ENCODE measurements around the gene RGS17.

RGS17 gene

DNA sequence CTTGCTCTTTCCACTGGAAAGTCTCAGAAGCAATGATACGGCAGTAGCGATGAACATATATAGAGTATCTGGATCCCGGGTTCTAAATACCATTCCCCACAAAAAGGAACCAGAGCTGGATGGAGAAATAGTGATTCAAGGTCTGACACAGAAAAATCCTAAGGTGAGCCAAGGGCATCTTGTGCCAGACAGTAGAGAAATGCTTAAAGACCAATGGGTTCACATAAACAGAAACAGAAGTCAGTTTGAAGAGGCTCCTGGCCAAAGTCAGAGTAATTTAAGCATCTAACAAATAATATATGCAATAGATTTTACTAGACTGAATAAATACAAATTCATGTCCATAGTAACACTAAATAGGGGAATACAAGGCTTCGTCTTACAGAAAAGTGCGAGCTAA lies 54.7 kb downstream of the RGS17 start:
- DNase-seq, result no peak

DNA sequence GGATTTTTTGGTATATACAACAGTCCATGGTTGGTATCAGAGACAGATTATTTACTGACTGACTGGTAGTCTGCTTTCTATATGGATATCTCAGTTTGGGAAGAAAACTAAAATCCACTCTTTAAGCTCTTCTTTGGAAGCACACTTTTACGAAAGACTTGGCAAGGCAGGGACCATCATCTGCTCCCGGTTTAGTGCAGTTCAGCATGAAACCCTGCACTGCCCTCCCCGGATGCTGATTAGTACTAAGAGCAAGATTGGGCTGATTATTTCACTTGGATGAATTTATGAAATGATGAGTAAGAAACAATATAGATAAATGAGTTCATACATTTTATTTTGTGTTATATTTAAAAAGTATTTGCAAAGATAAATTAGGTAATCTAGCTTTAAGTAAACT lies 56.3 kb downstream of the RGS17 start:
- DNase-seq, result no peak

DNA sequence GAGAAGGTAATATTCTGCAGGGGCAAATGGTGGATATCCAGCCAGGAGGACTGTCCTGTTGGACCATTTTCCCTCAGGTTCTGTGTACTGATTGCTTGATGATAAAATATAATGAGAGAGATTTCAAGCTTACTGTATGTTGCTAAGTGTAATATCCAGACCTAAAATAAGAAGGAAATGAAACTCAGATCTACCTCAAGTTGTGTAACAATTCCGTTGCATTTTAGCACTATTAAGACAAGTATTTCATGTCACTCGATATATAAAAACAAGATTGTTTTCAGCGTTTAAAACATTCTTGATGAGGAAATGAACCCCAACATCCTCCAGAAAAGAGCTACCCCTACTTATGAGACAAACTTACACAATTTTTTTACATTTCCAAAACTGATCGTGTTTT lies 57.2 kb downstream of the RGS17 start:
- no peak for DNase-seq

DNA sequence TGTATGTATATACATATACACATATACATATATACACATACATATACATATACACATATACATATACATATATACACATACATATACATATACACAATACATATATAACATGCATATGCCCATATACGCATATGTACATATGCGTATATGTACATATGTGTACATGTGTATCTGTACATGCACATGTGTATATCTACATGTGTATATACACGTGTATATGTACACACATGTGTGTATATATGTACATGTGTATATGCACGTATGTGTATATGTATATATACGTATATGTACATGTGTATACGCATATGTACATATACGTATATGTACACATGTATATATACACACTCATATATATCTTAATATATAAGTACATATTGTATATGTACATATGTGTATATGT lies 60.3 kb downstream of the RGS17 start:
- DNase-seq, result no peak

DNA sequence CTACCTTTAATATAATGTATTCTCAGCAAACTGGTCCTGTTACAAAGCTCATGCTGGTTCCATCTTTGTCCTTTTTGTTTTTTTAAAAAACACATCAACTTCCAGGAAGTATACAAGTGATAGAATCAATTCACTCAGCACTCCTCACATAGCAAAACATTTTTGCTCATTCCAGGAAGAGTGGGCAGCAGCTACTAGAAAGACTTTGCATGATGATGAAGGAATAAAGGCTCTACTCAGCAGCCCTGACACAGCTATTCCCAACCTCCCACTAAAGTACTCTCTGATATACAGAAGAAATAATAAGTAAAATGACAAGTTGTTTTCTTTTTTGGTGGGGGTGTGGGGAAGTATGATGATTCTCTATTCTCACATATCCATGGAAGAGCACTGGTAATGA lies 61.2 kb downstream of the RGS17 start:
- no peak for DNase-seq

DNA sequence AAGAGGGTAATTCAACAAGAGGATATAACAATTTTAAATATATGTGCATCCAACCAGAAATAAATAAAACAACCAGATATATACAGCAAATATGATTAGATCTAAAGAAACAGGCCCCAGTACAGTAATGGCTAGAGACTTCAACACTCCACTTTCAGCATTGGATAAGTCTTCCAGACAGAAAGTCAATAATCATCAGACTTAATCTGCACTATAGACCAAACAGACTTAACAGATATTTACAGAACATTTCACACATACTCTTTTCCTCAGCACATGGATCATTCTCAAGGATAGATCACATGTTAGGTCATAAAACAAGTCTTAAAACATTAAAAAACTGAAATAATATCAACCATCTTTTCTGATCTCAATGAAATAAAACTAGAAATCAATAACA lies 65.9 kb downstream of the RGS17 start:
- DNase-seq, result no peak

DNA sequence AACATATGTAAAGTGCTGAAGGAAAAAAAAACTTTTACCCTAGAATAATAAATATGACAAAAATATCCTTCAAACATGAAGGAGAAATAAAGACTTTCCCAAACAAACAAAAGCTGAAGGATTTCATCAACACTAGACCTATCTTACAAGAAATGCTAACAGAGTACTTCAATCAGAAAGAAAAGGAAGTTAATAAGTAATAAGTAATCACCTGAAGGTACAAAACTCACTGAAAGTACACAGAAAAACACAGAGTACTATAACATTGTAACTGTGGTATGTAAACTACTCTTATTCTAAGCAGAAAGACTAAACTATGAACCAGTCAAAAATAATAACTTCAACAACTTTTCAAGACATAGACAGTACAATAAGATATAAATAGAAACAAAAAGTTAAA lies 67.1 kb downstream of the RGS17 start:
- no peak for DNase-seq

DNA sequence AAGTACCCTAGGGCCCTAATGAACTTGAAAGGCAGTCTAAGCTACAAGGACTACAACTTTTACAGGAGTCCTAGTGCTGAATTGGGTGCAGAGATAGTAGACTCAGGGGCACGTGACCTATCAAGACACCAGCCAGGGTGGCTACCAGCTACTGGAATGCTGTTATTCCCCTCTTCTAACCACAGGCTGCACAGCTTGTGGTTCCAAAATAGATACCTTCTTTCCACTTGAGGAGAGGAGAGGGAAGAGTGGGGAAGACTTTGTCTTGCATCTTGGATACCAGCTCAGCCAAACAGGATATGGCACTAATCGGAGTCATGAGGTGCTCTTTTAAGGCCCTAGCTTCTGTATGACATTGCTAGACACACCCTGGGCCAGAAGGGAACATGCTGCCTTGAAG lies 68.6 kb downstream of the RGS17 start:
- DNase-seq, result no peak

DNA sequence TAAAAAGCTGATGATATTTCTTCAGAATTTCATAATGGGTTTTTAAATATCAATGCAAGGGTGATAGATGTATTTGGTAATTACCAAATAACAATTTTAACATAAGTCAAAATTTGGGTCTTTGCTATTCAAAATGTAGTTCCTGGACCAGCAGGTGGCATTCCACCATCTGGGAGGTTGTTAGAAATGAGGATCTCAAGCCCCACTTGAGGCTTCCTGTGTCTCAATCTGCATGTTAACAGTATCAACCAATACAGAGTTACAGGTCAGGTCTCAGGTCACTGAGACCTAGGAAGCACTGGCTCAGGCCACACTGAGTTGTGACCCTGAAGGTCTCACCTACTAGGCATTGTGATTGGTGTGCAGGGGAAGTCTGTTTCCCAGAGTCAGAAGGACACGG lies 71.3 kb downstream of the RGS17 start:
- no peak for DNase-seq

DNA sequence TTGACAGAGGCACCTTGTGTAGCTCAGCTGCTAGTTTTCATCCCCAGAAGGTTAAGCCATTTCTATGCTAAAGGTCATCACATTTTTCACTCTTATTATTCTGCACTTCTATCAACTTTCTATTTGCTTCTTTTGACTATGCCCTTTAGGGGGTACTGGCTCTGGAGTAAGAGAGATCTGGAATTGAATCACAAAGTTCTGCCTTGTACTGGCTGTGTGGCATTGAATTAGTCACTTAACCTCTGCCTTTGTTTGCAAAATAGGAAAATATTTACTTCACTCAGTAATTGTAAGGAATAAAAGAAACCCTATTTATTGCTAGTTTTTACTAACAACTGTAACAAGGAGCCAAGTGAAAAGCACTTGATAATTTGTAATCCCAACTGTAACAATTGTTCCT lies 71.8 kb downstream of the RGS17 start:
- no peak for DNase-seq

DNA sequence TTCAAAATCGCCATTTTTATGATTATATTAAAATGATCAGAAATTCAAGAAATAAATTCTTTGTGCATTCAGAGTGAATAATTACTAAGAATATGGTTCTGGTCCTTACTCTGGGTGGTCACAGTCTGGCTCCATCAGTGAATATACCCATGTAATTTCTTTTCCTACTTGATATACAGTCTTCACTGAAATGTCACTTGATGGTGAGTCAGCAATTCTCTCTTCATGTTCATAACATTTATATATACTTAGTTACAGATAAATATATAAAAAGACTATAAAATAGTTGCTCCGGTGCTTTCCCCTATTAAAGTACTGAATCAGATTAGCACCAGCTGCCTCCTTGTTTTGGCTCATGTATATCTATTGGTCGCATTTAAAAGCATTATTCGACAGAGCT lies 72.2 kb downstream of the RGS17 start:
- DNase-seq, result no peak

DNA sequence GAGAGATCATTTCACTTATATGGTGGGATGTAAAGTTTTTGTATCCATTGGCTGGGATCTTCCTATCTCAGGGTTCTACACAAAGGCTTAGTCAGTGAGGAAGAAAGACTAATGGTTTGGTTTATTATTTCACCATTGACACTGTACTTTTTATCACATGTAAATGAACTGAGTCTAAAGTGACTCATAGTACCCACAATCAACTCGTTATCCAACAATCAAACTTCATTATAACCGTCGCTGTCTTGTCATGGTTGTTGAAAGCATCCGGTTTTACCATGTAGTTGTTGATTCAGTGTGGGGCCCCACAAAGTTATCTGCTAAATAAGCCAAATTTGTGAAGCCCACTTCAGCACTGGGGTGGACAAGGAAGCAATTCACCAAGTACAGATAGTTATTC lies 72.8 kb downstream of the RGS17 start:
- DNase-seq, result no peak

DNA sequence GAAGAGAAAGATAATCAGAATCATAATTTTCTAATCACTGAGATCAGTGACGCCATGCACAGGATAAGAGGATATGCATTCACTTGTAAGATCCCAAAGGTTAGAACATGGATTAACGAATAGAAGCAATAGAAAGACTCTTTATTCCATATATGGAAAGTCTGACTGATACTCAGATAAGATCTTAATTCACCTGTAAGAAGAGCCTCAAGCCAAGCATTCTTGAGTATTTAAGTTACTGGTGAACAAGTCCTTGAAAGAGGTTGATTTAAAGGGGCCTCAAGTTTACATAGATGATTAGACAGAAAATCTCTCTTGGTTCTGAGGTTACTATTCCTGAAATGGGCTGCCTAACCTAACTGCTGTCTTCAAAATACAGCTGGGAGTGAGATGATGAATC lies 74.8 kb downstream of the RGS17 start:
- DNase-seq, result no peak

DNA sequence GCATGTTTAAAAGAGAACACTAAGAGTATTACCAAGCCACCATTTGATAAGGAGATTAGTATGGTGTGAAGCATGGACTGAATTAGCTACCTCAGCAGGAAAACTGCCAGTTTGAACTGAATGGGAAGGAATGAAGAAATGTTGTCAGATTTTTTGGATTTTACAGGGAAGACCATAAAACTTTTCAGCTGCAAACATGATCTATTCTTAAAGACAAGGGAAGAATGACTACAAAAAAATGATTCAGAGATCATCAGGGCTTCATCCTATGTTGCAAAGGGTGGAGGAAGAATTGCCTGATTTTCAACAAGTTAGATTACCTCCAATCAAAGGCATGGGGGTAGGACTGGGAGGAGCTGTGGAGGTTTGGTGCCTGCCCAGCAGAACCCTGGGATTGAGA lies 79.3 kb downstream of the RGS17 start:
- DNase-seq, result no peak

DNA sequence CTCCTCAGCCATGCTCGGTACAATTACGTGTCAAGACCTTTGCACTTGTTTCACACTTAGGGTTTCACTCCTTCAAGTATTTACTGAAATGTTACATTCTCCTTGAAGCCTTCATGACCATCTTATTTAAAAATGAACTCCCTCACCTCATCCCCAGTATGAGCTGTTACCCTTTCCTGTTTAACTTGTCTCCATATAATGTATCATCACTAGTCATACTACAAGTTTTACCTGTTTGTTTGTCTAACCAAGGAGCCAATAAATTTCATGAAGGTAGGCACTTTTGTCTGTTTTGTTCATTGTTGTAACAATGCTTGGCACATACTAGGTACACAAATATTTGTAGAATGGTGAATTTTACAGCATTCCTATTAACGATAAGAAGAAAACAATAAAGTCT lies 82.5 kb downstream of the RGS17 start:
- no peak for DNase-seq

DNA sequence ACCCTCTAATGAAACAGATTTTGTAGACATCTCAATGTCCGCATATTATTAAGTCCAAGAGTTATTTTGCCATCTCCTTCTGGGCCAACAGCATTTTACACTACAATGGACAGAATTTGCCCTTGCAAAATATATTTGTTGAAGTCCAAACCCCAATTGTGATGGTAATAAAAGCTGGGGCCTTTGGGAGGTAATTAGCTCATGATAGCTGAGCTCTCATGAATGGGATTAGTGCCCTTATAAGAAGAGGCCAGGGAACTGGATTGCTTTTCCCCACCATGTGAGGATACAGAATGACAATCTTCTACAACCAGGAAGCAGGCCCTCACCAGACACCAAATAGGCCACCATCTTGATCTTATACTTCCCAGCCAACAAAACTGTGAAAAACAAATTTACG lies 83.7 kb downstream of the RGS17 start:
- DNase-seq, result no peak

DNA sequence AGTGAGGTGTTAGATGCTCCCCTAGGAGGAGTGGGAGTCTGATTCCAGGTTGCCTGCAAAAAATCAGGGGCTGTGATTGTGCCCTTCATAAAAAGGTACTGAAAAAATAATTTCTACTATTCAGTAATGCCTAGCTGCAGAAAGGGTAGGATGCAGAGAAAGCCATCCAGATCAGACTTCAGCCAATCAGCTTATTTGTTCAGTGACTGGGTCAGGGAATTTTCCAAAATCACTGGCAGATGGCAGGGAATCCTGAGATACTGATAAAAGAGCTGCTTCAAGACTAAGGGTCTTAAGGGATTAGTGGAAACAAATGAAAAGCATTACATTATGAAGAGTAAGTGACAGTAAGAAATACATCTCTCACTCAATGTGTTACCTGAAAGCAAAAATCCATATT lies 85.8 kb downstream of the RGS17 start:
- DNase-seq, result no peak

DNA sequence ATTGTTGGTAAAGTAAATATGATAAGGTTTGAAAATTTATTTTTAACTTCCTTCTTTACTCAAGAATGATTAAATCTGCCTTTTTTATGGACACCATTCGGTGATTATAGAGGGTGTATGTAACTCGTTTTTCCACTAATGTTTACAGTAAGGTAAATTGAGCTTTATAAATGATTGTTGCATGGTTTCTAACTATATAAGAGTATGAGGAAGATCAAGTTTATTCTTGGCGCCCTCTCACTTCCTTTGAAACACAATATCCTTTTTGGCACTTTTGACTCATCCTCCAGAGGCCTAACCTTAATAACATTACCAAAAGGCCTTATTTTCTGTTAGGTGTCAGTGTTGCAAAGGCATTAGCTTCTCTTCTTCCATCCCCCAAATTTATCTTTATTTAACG lies 86.8 kb downstream of the RGS17 start:
- no peak for DNase-seq

DNA sequence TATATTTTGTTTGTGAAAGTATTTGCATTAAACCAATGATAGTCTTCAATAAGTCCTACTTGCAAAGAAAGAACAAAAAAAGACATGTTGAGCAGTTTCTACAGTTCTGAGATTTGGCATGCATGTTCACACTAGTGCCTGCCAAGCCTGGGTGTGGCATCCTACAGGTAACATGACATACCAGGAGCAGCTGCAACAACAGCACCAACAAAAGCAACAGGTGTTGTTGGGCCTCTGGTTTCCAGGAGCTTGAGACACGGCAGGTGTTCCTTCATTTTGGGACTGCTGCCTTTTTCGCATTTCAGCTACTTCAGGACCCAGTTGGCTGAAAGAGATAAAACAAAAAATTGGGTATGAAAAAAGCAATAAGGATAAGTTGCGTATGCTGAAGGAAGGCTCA lies 87.4 kb downstream of the RGS17 start:
- no peak for DNase-seq

DNA sequence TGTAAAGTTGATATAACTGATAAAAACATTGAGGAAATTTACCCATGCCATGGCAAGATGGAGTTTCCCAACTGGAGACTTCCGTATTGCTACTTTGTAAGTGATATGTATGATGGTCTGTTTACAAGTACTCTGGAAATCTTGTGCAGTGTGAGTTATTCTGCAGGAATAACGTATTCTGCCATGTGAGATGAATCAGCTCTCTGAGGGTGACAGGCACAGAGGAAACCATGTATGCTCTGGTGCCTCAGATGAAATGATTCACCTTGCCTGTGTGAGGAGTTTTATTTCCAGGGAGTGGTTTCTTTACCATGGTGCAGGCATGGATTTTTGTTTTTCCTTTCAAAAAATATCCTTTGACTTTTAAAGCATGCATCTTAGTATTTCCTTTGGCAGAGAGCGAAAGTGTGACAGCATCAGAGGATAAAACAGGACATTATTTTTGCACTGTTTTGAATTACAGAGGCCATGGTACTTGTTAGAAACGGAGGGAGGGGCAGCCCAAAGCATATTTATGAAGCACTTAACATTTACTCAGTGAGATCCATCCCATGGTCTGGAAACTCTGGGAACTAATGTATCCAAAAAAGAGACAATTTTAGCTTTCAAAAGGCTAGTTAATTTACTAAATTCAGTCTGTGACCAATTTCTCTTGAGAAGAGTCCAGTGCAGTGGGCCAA lies 92.6 kb downstream of the RGS17 start:
- DNase-seq, result no peak

DNA sequence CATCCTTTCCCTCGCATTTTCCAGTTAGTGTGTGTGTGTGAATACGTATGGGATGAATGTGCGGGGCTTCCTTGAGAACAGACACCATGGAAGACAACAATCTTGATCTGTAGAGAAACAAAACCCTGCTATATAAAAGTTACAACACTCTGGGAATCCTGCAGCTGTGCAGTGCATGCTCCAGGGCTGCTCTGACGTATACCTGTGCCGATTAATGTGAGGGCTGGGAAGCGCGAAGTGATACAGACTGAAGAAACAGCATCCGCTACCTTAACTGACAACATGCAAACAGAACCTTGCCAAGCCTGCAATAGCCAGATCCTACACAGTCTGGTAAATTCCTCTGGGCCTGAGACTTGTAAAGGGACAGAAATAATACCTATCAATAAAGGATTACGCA lies 96.9 kb downstream of the RGS17 start:
- DNase-seq, result no peak

DNA sequence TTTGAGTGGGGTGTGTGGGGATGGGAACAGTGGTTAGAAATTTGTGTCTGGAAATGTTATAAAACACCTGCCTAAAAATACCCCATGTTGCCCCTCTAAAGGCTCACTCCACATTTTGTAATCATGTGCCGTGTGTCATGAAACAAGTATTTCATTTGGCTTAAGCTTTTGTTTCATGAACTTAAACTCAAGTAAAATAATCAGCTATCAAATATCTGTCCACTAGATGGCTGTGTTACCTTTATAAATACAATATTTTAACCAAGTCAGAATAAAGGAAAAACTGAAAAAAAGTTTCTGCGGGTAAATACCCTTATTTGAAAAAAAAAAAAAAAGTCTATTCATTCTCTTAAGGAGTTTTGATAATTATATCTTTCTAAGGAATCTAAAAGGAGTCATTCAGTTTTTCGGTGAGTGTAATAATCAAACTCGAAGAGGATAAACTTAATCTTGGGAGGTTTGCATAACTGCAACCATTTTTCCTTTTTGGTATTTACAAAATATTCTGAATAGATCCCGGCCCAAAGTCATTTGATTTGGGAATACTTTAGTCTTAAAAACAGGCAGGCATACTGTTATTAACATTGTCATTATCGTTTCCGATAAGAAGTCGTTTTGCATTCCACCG lies 98.7 kb downstream of the RGS17 start:
- no peak for DNase-seq

DNA sequence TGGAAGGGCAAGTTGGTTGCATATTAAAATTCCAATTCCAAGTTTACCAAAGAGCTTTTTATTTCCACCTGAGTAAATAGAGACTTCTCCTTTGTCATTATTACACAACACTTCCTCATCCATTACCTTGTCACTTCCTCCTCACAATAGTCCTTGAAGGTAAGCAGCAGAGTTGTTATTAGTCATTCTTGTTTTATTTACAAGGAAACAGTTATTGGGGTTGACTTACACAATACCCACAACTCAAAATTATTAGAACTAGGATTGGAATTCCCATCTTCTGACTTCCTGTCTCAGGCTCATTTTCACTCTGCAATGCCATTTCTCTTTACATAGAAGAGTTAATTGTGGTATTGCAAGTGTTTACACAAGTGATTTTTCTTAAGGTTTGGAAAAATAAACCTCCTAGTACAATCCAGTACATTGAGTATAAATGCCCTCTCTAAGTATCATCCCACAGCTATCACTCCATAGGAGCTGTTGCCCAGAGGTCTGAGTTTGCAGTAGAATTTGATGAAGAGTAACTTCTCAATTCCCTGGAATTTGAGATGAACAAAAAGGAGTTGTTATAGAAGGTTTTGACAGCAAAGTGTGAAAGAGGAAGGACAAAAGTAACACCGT lies 99.6 kb downstream of the RGS17 start:
- DNase-seq, result no peak

DNA sequence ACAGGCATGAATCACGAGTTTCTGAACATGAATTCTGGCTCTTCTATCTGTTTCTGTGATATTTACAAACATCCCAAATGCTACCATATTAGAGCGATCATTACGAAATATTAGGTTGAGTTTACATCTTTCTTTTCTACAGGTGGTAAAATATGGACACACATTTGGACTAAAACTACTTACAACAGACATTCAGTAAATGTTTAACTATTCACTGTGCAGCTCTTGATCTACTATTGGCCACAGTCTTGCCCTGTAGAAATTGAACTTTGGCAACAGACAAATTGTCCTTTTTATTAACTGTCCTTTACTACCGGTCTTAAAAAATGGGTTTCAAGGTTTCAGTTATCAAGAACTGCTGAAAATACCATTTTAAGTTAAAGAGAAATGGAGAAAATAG lies 102.1 kb downstream of the RGS17 start:
- no peak for DNase-seq

DNA sequence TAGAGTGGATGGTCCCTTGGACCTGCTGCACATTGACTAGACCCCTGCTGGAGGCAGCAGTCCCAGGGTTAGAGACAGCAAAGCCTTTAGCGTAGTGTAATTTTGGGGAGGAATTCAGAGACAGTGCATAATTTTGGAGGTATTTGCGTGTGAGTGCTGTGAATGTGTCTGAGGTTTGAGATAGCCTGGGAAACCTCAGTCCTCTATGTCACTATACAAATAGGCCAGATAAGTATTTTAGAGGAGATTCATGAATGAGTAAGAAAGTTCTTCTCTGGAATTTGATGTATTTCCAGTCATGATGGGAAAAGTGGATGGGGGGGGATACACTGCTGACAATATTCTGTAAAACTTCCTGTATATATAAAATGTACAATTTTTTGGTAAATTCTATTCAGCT lies 102.8 kb downstream of the RGS17 start:
- DNase-seq, result no peak
